ENCODE measurements around the gene SAMD4A.

The SAMD4A gene

DNA sequence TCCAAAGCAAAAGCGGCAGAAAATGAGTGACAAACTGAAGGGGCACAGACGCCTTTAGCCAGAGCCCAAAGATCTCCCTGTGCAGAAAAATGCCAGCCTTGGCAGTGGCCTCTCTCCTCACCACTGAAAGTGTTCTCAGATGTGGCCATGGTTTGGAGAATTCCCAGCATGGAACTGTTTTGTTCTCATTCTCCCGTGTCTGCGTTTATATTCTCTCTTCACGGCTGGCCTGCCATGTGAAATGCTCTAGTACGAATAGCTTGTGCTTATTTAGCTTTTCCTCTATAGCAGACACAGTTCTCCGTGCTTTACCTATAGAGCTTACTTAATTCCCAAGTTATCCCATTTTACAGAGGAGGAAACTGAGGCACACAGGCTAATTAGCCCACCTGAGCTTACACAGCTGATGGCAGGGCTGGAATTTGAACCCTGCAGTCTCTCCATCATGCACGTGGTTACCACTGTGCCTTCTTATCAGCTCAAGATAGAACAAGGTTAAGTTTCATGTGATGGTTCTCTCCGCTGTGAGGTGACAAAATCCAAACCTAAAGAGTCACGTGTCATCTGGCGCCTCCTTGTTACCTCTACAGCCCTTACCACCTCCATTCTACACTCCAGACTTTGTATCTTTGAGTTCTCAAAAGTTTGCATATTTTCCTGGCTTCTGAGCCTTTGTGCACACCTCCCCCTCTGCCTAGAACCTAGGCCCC is 194.1 kb downstream of the SAMD4A start:
- ATAC-seq (ENCODE audit: low read depth) (no peak), DNase-seq (ENCODE audit: low spot score in 2 of 2) (no peak)
- Mint-ChIP-seq H3K4me3 (no peak overlapping the region), H3K27me3 (no peaks in the 10 kb centered on the region), H3K9me3 (no peaks in the 10 kb centered on the region), H3K27ac (peak overlapping the region; percentile 36), H3K36me3 (peaks cover 25% of the 10 kb centered on the region), H3K4me1 (peaks cover 2% of the 10 kb centered on the region)

DNA sequence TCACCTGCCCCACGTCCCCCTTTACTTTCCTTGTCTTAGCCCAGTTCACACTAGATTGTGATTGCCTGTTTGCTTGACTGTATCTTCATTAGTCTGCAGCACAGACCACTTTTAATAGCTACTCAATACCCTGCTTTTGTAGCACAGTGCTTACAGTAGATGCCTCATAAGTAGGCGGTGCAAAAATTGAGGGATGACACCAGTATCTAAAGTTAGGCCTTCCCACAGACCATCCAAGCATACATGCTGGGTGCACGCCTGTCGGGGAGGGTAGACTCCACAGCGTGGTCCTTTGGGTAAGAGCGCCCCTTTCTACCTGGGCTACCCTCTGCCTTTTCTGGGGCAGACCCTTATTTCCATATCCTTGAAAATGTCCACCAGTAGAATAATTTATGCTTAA is 194.9 kb downstream of the SAMD4A start:
- Mint-ChIP-seq H3K27ac (peak overlapping the region; percentile 36), H3K27me3 (no peaks in the 10 kb centered on the region), H3K9me3 (no peaks in the 10 kb centered on the region), H3K4me3 (no peak overlapping the region), H3K4me1 (no peaks in the 10 kb centered on the region), H3K36me3 (peaks cover 31% of the 10 kb centered on the region)
- DNase-seq (ENCODE audit: low spot score in 2 of 2): no peak
- ATAC-seq (ENCODE audit: low read depth): no peak

DNA sequence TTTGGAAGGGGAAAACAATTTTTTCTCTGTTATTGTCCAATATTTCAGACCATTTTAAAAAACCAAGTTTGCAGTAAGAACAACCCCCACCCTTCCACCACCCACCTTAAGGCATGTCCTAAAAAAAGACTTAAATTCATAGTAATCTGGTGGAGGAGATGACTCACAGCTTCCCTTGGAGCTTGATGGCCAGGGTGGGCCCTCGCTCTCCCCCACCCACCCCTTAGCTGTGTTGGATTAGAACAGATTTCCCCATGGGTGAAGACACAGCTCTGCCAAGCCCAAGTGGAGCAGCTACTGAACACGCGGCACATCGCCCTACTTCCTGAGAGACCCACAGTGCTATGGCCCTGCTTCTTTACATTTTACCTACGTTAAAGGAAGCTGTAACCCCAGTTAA is 195.4 kb downstream of the SAMD4A start:
- peaks cover 31% of the 10 kb centered on the region for H3K36me3 Mint-ChIP-seq
- no peak overlapping the region for H3K4me3 Mint-ChIP-seq
- H3K27me3 Mint-ChIP-seq: no peaks in the 10 kb centered on the region
- DNase-seq (ENCODE audit: low spot score in 2 of 2) (no peak), ATAC-seq (ENCODE audit: low read depth) (no peak)
- H3K27ac Mint-ChIP-seq: no peak overlapping the region
- no peaks in the 10 kb centered on the region for H3K9me3 Mint-ChIP-seq
- H3K4me1 Mint-ChIP-seq: no peaks in the 10 kb centered on the region

DNA sequence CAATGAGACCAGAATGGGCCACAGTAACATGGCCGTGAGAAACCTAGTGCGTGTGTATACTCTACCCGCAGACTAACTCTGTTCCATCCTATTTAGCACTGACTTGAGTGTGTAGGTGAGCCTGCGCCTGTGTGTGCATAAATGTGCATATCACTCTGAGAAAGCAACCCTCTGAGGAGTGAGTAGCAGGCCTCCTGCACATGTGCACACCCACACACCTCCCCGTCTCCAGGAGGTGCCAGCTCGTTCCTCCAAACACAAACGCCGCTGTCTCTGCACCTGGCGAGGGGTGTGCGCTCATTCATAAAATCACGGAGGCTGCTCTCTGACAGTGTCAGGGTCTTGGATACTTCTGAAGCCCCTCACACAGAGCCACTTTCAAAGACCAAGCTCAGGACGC is 196.8 kb downstream of the SAMD4A start:
- H3K36me3 Mint-ChIP-seq: peaks cover 32% of the 10 kb centered on the region
- H3K27me3 Mint-ChIP-seq: no peaks in the 10 kb centered on the region
- H3K9me3 Mint-ChIP-seq: no peaks in the 10 kb centered on the region
- no peaks in the 10 kb centered on the region for H3K4me1 Mint-ChIP-seq
- H3K4me3 Mint-ChIP-seq: no peak overlapping the region
- DNase-seq (ENCODE audit: low spot score in 2 of 2) (no peak), ATAC-seq (ENCODE audit: low read depth) (no peak)
- no peak overlapping the region for H3K27ac Mint-ChIP-seq

DNA sequence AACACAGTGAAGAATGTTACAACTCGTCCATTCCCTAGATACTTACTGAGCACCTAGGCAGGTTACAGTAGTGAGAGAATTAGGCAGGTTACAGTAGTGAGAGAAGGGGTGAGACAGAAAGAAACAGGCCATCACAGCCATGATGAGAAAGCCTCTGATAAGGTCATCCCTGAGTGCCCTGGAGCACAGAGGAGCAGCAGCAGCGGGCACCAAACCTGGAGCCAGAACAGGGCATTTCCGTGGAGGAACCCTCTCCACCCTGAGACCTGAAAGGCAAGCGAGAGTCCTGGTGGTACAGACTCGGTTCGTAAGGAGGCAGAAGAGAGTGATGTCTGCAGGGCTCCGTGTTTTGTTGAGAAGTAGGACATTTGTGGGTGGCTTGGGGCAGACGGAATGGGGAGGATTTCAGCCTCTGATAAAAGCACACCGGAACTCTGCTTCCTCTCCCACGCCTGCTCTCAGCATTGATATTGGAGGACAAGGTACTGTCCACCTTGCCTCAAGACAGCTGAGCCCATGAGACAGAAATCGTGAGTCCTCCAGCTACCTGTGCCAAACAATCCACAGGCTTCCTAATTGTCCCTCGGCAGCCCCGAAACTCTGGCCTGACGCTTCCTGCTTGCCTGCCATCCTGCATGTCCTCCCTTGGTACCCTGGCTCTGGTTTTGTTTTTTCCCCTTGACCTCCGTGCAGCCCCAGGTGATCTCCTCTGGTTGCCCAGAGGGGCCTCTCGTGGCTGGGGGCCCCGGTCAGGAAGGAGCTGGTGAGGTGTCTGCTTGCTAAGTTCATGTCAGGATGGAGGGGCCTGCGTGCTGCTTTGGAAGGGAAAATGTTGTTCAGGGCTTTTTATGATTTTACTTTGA is 199.6 kb downstream of the SAMD4A start:
- no peak for ATAC-seq (ENCODE audit: low read depth)
- no peaks in the 10 kb centered on the region for H3K9me3 Mint-ChIP-seq
- no peak for DNase-seq (ENCODE audit: low spot score in 2 of 2)
- no peak overlapping the region for H3K4me3 Mint-ChIP-seq
- peaks cover 27% of the 10 kb centered on the region for H3K36me3 Mint-ChIP-seq
- no peak overlapping the region for H3K27ac Mint-ChIP-seq
- H3K4me1 Mint-ChIP-seq: no peaks in the 10 kb centered on the region
- no peaks in the 10 kb centered on the region for H3K27me3 Mint-ChIP-seq

DNA sequence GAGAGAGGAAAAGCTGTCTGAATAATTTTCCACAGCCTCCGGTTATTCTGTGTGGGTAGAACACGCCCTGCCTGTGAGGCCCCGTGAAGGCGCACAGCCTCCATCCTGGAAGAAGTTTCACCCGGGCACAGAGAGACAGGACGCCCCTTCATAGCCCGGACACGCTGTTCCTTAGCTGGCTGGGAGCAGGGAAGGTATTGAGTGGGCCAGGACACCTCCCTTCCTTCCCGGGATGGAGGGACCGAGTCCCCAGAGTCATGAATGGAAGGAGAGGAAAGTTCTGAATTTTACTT is 200.2 kb downstream of the SAMD4A start:
- no peaks in the 10 kb centered on the region for H3K27me3 Mint-ChIP-seq

DNA sequence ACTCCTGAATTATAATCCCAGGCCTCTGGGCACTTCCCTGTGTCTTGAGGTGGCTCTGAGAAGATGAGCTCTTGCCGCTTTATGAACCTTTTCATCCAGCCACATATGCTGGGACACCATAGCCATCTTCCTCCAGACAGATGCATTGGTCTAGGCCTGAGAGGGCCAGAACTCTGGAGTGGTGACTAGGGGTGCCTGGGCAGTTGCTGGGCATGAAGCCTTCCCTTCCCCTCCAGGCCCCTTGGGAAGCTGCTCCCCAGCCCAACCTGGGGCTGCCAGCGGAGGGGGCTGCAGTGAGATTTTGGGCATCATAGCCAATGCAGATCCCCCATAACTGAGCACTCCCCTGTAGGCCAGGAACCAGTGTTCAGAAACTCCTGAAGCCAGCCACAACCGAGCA is 200.5 kb downstream of the SAMD4A start:
- H3K27me3 Mint-ChIP-seq: no peaks in the 10 kb centered on the region
- no peak overlapping the region for H3K27ac Mint-ChIP-seq
- no peaks in the 10 kb centered on the region for H3K4me1 Mint-ChIP-seq
- no peaks in the 10 kb centered on the region for H3K9me3 Mint-ChIP-seq
- DNase-seq (ENCODE audit: low spot score in 2 of 2) (no peak), ATAC-seq (ENCODE audit: low read depth) (no peak)
- no peak overlapping the region for H3K4me3 Mint-ChIP-seq
- H3K36me3 Mint-ChIP-seq: peaks cover 21% of the 10 kb centered on the region

More for the DNA sequence above, 200.2 kb downstream of the SAMD4A start:
- Mint-ChIP-seq H3K36me3 (peaks cover 23% of the 10 kb centered on the region), H3K4me1 (no peaks in the 10 kb centered on the region), H3K27ac (no peak overlapping the region), H3K9me3 (no peaks in the 10 kb centered on the region), H3K4me3 (no peak overlapping the region)
- DNase-seq (ENCODE audit: low spot score in 2 of 2): no peak
- ATAC-seq (ENCODE audit: low read depth): no peak

DNA sequence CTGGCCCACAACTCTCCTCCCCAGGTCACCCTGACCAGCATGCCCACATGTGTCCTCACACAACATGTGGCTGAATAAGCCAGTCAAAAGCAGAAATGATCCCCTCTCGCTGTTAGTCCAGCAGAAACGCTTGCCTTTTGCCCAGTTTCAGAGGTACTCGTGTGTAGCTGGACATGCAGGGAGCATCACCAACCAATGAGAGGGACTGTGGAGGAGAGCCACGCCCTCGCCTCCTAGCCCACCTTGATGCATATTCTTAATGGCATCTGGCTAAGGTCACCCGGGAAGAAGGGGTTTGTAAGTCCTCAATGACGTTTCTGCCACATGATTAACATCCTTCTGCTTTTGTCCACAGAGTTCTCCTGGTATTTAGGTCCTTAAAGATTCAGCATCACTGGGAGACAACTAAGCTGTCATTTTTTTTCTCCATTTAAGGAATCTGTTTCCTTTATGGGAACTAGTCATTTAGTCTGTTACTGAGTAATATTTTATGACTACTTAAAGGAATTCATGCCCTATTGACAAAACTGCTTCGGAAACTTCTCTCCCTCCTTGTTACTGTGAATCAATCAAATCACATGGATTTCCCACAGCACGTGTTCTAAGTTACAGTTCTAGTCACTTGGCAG is 201.7 kb downstream of the SAMD4A start:
- peaks cover 4% of the 10 kb centered on the region for H3K4me1 Mint-ChIP-seq
- no peaks in the 10 kb centered on the region for H3K9me3 Mint-ChIP-seq
- DNase-seq (ENCODE audit: low spot score in 2 of 2): no peak
- no peak for ATAC-seq (ENCODE audit: low read depth)
- no peaks in the 10 kb centered on the region for H3K27me3 Mint-ChIP-seq
- H3K27ac Mint-ChIP-seq: no peak overlapping the region
- H3K36me3 Mint-ChIP-seq: peaks cover 20% of the 10 kb centered on the region
- no peak overlapping the region for H3K4me3 Mint-ChIP-seq

DNA sequence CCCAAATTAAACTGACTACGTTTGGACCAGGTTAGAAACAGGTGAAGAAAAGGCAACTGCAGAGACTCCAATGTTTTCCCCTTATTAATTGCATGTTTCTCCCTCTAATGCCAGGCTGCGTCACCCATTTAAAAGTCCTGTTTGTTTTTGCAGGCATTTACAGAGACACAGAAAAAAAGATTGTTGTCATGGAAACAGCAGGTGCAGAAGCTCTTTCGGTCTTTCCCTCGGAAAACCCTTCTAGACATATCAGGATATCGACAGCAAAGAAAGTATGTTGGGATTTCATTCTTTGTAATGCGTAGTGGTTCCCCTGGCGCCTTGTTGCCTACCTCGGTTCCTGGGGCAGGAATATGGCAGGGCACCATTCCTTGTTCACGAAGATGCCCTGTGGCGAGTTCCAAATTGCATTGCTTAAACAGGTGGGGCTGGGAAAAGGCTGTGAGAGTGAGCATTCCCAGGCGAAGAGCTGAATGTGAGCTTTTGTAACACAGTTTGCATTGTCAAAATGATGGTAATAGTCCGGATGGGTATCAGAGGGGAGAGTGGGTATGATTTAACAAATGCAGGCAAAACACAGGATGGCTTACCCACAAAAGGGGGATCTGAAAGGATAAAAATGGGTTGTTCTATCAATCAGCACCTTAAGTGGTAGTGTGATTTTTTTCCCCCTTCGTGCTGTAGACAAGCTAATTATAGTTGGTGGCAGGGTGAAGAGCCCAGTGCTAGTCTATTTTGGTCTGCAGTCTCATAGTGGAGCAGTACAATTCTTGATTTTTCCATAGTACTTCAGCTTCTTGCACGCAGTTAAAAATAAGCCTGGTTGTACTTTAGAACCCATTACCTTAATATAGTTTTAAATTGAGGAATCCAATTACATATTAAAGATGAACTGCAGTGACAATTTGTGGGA is 203.3 kb downstream of the SAMD4A start:
- Mint-ChIP-seq H3K4me1 (peaks cover 10% of the 10 kb centered on the region), H3K27me3 (no peaks in the 10 kb centered on the region), H3K9me3 (no peaks in the 10 kb centered on the region), H3K36me3 (peaks cover 12% of the 10 kb centered on the region), H3K4me3 (no peak overlapping the region), H3K27ac (peak overlapping the region; percentile 14)
- no peak for DNase-seq (ENCODE audit: low spot score in 2 of 2)
- no peak for ATAC-seq (ENCODE audit: low read depth)

DNA sequence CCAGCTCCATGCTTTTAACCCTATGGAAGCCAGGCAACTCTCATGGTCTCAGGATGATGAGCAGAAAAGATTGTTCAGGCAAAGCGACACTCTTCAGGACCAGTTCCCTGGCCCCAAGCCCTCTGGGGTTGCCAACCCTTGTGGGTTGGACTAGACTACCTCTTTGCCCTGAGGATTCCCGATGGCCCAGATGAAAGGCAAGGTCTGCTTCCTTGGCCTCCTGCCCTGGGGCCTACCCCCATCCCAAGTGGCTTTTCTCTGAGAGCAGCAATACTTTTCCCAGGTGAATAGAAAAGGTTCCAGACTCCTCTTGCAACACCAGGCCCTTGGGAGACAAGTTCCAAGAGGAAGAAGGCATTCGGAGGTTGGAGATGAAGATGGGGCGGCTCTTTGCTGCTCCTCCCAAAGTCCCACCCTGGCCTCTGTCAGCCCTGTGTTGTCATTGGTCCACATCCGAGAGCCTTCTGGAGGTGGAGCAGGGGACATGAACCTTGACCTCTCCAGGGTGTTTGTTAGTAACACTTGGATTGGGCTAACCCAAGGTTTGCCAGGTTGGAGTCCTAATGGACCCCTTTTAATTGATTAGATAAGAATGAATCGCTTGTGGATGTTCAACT is 204.6 kb downstream of the SAMD4A start:
- H3K27me3 Mint-ChIP-seq: no peaks in the 10 kb centered on the region
- peaks cover 20% of the 10 kb centered on the region for H3K4me1 Mint-ChIP-seq
- no peak overlapping the region for H3K4me3 Mint-ChIP-seq
- DNase-seq (ENCODE audit: low spot score in 2 of 2) (no peak), ATAC-seq (ENCODE audit: low read depth) (no peak)
- H3K9me3 Mint-ChIP-seq: no peaks in the 10 kb centered on the region
- H3K36me3 Mint-ChIP-seq: peaks cover 6% of the 10 kb centered on the region
- H3K27ac Mint-ChIP-seq: no peak overlapping the region

DNA sequence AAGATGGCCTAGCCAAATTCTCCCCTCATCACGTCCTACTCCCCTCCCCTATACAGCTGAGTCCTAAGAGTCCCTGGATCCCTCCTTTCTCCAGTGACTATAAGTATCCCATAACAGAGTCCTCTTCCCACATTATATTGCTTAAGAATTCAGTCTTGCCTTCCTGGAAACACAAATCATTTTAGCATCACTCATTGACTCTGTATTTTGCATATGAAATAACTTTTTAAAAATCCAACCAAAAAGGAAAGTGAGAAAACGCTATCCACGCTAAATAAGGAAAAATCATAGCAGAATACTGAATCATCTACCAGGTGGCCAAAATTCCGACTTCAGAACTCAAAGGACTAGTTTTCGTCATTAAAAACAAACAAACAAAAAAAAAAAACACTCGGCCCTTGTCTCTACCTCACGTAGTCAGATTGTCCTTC is 205.5 kb downstream of the SAMD4A start:
- Mint-ChIP-seq H3K36me3 (peaks cover 6% of the 10 kb centered on the region), H3K4me3 (no peak overlapping the region), H3K27me3 (no peaks in the 10 kb centered on the region), H3K9me3 (no peaks in the 10 kb centered on the region), H3K4me1 (peaks cover 28% of the 10 kb centered on the region), H3K27ac (no peak overlapping the region)
- ATAC-seq (ENCODE audit: low read depth) (no peak), DNase-seq (ENCODE audit: low spot score in 2 of 2) (no peak)

DNA sequence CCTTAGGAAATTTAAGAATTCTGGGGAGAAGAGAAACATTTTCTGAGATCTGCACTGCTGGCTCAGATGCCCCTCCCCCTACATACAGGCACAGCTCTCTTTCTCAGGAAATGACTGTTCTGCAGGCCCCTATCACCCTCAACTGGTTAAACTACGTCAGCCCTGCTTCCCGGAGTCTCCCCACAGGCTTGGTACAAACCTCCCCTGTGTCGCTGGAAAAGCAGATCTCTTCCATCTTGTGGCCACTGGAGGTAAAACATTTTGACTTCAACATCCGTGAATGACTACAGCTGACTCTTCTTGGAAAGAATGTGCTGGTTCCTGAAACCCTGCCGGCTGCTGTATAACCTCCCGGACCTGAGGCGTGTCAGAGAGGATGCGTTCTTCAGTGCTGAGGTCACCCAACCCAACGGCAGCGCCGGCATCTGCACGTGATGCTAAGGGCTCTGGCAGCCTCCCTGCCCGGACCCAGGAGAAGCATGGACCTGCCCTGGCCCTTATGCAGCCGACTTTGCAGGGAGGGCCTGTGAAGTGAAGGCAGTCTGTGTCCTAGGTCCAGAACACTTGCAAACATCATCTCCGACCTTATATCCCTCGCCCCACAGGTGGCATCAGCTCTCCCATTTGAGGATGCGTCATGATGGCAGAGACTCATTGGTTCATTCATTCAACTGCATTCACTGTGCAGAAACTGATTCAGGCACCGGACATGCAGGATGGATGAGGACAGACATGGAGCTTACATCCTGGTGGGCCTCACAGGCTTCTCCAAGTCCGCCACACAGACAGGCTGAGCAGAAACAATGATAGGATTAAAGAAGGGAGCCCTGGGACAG is 206.5 kb downstream of the SAMD4A start:
- Mint-ChIP-seq H3K27me3 (no peaks in the 10 kb centered on the region), H3K4me1 (peaks cover 32% of the 10 kb centered on the region), H3K4me3 (no peak overlapping the region), H3K9me3 (no peaks in the 10 kb centered on the region), H3K27ac (peak overlapping the region; percentile 67), H3K36me3 (peaks cover 9% of the 10 kb centered on the region)
- DNase-seq (ENCODE audit: low spot score in 2 of 2): peak; percentile 19 to 23
- peak; percentile 29 for ATAC-seq (ENCODE audit: low read depth)

DNA sequence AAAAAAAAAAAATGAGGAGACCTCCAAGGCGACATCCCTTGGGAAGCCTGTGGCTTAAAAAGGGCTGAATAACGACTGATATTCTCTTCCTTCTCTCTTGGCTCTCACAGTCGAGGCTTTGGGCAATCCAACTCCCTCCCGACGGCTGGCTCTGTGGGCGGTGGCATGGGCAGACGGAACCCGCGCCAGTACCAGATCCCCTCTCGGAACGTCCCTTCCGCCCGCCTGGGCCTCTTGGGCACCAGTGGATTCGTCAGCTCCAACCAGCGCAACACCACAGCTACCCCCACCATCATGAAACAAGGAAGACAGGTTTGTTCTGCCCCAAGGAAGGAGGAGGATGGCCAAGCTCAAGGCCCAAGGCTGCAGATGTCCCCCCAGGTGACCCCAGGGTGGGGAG is 207.9 kb downstream of the SAMD4A start:
- Mint-ChIP-seq H3K9me3 (no peaks in the 10 kb centered on the region), H3K4me1 (peaks cover 32% of the 10 kb centered on the region), H3K27me3 (no peaks in the 10 kb centered on the region), H3K36me3 (peaks cover 10% of the 10 kb centered on the region), H3K27ac (no peak overlapping the region), H3K4me3 (no peak overlapping the region)
- DNase-seq (ENCODE audit: low spot score in 2 of 2): no peak
- ATAC-seq (ENCODE audit: low read depth): no peak

Measured in memory B cell (primary cell).